Epithelial cell of esophagus (primary cell): ENCODE results near the gene ALG14.

Experiments used
- DNase-seq: peaks from one replicate; pipeline ENCODE4 v3.0.0; 2010; ENCODE audit warnings: low read depth
- H3K4me3 ChIP-seq: 2 replicates; pipeline ENCODE4 v1.5.1; 2011; ENCODE audit warnings: mild to moderate bottlenecking, low read length, control low read depth
- TF ChIP-seq, protein P1 (sequence below): IDR thresholded peaks from 2 replicates; pipeline ENCODE4 v1.5.1; 2011; ENCODE audit warnings: low read depth, mild to moderate bottlenecking, low read length, control low read depth, inconsistent platforms; ENCODE audit not compliant: insufficient read depth; ENCODE audit errors: missing control alignments

The ALG14 gene

DNA sequence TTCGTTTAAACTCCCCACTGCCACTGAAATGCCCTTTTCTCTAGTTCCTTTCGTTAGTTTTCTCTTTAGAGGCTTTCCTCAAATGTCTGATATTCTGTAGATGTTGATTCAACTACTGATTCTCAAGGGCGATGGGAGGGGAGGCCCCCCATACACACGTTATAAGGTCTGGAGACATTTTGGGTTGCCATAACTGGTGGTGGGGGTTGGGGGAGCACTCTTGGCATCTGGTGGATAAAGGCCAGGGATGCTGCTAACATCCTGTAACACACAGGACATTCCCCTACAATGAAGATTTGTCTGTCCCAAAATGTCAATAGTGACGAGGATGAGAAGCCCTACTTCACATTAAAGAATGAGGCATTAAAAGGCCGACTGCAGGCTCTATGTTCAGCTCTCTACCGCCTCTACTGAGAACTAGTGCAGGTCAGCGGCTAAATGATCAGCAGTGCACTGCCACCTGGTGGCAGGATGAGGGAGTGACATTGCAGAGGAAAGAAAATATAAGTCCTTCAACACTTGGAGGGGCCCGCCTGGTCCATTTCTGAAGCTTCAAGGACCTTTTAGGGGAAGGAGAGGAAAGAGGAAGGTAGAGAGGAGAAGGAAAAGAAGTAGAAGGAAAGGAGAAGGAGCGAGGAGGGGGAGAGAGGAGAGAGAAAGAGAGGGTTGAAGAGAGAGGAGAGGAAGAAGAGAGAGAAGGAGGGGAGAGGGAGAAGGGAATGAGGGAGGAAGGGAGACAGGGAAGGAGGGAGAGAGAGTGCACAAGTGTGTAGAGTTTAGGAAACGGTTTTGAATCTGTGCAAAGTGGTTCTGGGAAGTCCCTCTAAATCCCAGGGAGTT is 29.4 kb downstream of the ALG14 start:
- TF ChIP-seq, protein P1, sequence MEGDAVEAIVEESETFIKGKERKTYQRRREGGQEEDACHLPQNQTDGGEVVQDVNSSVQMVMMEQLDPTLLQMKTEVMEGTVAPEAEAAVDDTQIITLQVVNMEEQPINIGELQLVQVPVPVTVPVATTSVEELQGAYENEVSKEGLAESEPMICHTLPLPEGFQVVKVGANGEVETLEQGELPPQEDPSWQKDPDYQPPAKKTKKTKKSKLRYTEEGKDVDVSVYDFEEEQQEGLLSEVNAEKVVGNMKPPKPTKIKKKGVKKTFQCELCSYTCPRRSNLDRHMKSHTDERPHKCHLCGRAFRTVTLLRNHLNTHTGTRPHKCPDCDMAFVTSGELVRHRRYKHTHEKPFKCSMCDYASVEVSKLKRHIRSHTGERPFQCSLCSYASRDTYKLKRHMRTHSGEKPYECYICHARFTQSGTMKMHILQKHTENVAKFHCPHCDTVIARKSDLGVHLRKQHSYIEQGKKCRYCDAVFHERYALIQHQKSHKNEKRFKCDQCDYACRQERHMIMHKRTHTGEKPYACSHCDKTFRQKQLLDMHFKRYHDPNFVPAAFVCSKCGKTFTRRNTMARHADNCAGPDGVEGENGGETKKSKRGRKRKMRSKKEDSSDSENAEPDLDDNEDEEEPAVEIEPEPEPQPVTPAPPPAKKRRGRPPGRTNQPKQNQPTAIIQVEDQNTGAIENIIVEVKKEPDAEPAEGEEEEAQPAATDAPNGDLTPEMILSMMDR = peak; percentile 100
- DNase-seq = peak; percentile 82

DNA sequence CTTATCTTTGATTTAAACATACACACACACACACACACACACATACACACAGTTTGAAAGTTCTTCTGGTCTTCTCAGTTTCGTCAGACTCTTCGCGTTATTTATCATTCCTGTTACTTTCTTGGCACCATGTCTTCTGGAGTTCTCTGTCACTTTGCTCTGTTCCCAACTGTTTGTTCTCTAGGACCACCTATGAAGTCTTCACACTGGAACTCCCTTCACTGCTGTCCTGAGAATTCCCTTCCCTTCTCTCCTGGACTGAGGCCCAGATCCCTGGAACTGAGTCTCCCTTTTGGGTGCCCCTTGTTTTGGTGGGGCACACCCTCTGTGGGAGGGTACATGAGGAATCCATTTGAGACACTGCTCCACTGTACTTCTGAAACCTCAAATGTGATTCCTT is 30.5 kb downstream of the ALG14 start:
- no peak for DNase-seq
- TF ChIP-seq, protein P1 = no peak
- no peak overlapping the region for H3K4me3 ChIP-seq

More for the DNA sequence above, 29.4 kb downstream of the ALG14 start:
- H3K4me3 ChIP-seq = no peak overlapping the region

DNA sequence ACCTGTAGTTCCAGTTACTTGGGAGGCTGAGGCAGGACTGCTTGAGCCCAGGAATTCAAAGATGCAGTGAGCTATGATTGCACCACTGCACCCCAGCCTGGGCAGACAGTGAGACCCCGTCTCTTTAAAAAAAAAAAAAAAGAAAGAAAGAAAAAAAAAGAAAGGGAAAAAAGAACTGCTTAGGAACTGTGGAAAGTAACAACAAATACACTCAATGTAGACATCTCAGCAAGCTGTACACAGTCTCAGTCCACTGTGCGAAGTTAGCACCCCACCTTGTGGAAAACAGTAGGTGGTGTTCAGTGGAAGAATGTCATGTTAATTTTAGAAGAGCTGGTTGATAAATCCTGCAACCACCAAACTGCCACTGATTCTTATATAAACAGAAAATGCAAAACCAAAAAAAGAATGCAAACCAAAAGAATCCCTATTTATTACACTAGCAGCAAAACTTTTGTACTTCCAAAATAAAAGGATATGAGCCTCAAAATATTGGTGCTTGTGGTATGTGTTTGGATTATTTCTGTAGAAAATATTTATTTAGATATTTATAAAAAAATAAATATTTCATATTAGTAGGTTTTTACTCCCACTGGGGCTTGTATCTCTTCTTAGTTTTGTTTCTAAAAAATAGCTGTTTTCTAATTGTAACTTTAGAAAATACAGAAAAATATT is 31.1 kb downstream of the ALG14 start:
- TF ChIP-seq, protein P1 = peak; percentile 95
- DNase-seq = peak; percentile 85

DNA sequence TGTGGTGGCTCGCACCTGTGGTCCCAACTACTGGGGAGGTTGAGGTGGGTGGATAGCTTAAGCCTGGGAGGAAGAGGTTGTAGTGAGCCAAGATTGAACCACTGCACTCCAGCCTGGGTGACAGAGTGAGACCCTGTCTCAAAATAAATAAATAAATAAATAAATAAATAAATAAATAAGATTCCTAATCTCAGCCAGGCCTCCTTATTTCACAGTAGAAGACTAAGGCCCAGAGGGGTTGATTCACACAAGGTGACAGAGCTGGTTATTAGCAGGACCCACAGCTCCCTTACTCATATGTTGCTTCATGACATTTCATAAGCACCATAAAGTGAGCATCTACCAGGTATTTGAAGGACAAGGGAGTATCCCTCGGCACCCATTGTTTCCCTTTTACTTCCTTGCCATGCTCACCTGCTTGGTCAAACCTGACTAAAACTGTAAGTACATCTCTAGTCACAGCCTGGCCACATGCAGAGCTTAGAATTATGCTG is 32.7 kb downstream of the ALG14 start:
- TF ChIP-seq, protein P1 = no peak
- no peak overlapping the region for H3K4me3 ChIP-seq
- peak; percentile 91 for DNase-seq

More for the DNA sequence above, 31.1 kb downstream of the ALG14 start:
- no peak overlapping the region for H3K4me3 ChIP-seq

DNA sequence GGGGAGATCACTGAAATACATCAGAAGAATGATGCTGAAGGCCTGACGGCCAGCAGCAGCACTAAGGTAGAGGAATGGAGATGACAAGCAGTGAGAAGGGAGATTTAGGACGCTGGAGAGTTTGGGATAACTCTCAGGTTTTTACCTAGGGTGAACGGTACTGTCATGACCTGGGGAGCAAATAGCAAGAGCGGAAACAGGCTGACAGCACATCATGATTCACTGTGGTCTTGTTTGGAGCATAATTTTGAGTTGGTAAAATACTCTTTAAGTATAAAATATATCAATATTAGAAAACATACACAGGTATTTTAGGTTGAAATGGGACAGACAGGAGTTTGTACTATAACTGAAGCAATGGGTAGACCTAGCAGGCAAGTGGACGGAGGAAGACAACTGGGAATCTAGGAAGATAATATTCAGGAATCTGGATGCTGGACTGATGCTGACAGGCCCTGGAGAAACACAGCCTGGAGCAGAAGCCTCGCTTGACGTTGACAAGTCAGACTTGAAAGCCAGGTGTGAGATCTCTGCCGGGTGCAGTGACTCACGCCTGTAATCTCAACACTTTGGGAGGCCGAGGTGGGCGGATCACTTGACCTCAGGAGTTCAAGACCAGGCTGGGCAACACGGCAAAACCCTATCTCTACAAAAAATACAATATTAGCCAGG is 33.3 kb downstream of the ALG14 start:
- TF ChIP-seq, protein P1 = no peak
- H3K4me3 ChIP-seq = no peak overlapping the region
- DNase-seq = peak; percentile 93

DNA sequence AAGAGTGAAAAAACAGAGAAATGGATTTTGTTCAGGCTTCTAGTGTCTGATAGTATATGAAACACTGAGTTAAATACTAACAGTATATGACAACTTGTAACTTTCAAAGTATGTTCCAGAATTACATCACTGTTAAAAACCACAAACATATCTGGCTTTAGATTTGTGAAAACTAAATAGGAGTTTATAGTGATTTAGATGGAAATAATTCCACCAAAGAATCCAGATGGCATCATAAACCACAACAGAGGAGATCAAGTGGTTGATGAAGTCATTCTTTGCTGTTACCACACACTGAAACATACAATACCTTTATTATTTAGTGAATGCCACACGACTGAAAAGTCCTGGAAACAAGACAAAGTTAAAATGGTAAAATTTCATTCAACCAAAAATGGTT is 37.2 kb downstream of the ALG14 start:
- peak; percentile 63 for DNase-seq
- H3K4me3 ChIP-seq = no peak overlapping the region
- TF ChIP-seq, protein P1 = no peak
